K562 (cell line): ENCODE data around the gene PIK3CB. TPM values are rescaled to one million over a fixed set of nuclear protein-coding genes. Genes with fewer than 3 reads are reported as not detected.
A peak's percentile ranks its signal among the peaks of the same experiment; 100 is the strongest.

Experiments used
- BCL6 ChIP-seq: fragments of 250-450 bp; sonication (Bioruptor Pico); IDR thresholded peaks from 2 replicates; pipeline ENCODE4 v1.4.0; 2020
- DPF2 ChIP-seq: fragments of 450-650 bp; IDR thresholded peaks from 2 replicates; pipeline ENCODE4 v1.6.1; 2016
- EHMT2 ChIP-seq: fragments of 450-650 bp; IDR thresholded peaks from 2 replicates; pipeline ENCODE4 v1.6.1; 2018; ENCODE audit warnings: antibody characterized with exemption
- KAT2B ChIP-seq: IDR thresholded peaks from one replicate; pipeline ENCODE4 v1.6.1; 2012; ENCODE audit warnings: low read depth, mild to moderate bottlenecking, control low read depth, inconsistent platforms, low read length, moderate library complexity
- KLF16 ChIP-seq: IDR thresholded peaks from 2 replicates; pipeline ENCODE4 v1.6.1; 2016; ENCODE audit warnings: antibody characterized with exemption
- MCM5 ChIP-seq: fragments of 450-650 bp; IDR thresholded peaks from 2 replicates; pipeline ENCODE4 v1.6.1; 2016; ENCODE audit warnings: low read depth
- RBM14 ChIP-seq: fragments of 200-400 bp; formaldehyde crosslinking; IDR thresholded peaks from 2 replicates; pipeline ENCODE4 v1.6.1; 2018; ENCODE audit warnings: low read depth, mild to moderate bottlenecking, low read length, moderate library complexity, borderline replicate concordance; ENCODE audit not compliant: insufficient read depth
- RFX1 ChIP-seq: fragments of 450-650 bp; IDR thresholded peaks from 2 replicates; pipeline ENCODE4 v1.6.1; 2016; ENCODE audit warnings: mild to moderate bottlenecking, moderate library complexity
- SMARCC2 ChIP-seq: fragments of 450-650 bp; IDR thresholded peaks from 2 replicates; pipeline ENCODE4 v1.6.1; 2017; ENCODE audit warnings: antibody characterized with exemption, moderate library complexity, mild to moderate bottlenecking, low read depth
- SMARCE1 ChIP-seq: fragments of 450-650 bp; IDR thresholded peaks from 2 replicates; pipeline ENCODE4 v1.7.1; 2016; ENCODE audit warnings: mild to moderate bottlenecking
- TAF15 ChIP-seq: fragments of 200-400 bp; formaldehyde crosslinking; IDR thresholded peaks from 2 replicates; pipeline ENCODE4 v1.6.1; 2017; ENCODE audit warnings: mild to moderate bottlenecking, low read depth, low read length, moderate library complexity
- TBL1XR1 ChIP-seq, 2 experiments: IDR thresholded peaks; 2 replicates each; pipeline ENCODE4 v1.6.1; 2012; ENCODE audit warnings: improper control_type of control experiment in 2 of 2, low read length in 2 of 2, mild to moderate bottlenecking in 1 of 2
- polyA plus RNA-seq, 8 experiments: library from polyadenylated mRNA; depleted of rRNA in 4 of 8; stranded (reverse) in 5 of 8; unstranded in 3 of 8; fragments of >200 nt; fragmentation: Nextera tagmentation in 2 of 8; fragmentation: Illumina TruSeq in 1 of 8; extraction: Ambion mirVana in 2 of 8; extraction: Trizol in 1 of 8; gene quantifications; 2 replicates each; pipeline versions ENCODE4 v1.2.1 to v1.2.3, GENCODE V29; 2011 to 2014; ENCODE audit warnings: inconsistent platforms in 1 of 8, missing spikeins in 1 of 8
- total RNA-seq, 7 experiments: library from RNA; depleted of rRNA in 6 of 7; stranded (reverse); fragments of >200 nt in 6 of 7; fragmentation: Illumina TruSeq in 2 of 7; extraction: Trizol in 2 of 7; gene quantifications; 2 replicates each; pipeline versions ENCODE4 v1.2.1 to v1.2.3, GENCODE V29; 2011 to 2021; ENCODE audit warnings: low replicate concordance in 1 of 7
- TF ChIP-seq, protein P1 (sequence below): conservative IDR thresholded peaks from 2 replicates; pipeline ENCODE4 v1.6.1; 2011; ENCODE audit warnings: low read depth, mild to moderate bottlenecking, low read length; ENCODE audit not compliant: control insufficient read depth
- TF ChIP-seq, protein P2 (sequence below): fragments of 200-800 bp; sonication (Bioruptor generic); IDR thresholded peaks from 2 replicates; pipeline ENCODE4 v1.6.1; 2017; ENCODE audit warnings: missing genetic modification characterization, missing compliant biosample characterization
- TF ChIP-seq, protein P3 (sequence below): sonication (generic); formaldehyde crosslinking; IDR thresholded peaks from 2 replicates; pipeline ENCODE4 v1.8.1; 2023; ENCODE audit warnings: mild to moderate bottlenecking, missing genetic modification reagents
- TF ChIP-seq, protein P4 (sequence below): fragments of 450-650 bp; formaldehyde crosslinking; IDR thresholded peaks from 2 replicates; pipeline ENCODE4 v1.4.0; 2020; ENCODE audit warnings: mild to moderate bottlenecking, moderate library complexity
- TF ChIP-seq, protein P5 (sequence below), 2 experiments: fragments of 450-650 bp in 1 of 2; IDR thresholded peaks; 2 replicates each; pipeline ENCODE4 v1.6.1; 2011 to 2017; ENCODE audit warnings: low read depth in 2 of 2, antibody characterized with exemption in 1 of 2, borderline replicate concordance in 1 of 2, low read length in 1 of 2, mild to moderate bottlenecking in 1 of 2, mixed read lengths in 1 of 2; ENCODE audit not compliant: control insufficient read depth in 1 of 2

PIK3CB gene
- total and polyA plus RNA-seq, 9 of the 15 experiments (the other 6 are each of a cell fraction or from before 2014, with no cell fraction given): 15.3 to 62.6 (median 28.3) TPM

DNA sequence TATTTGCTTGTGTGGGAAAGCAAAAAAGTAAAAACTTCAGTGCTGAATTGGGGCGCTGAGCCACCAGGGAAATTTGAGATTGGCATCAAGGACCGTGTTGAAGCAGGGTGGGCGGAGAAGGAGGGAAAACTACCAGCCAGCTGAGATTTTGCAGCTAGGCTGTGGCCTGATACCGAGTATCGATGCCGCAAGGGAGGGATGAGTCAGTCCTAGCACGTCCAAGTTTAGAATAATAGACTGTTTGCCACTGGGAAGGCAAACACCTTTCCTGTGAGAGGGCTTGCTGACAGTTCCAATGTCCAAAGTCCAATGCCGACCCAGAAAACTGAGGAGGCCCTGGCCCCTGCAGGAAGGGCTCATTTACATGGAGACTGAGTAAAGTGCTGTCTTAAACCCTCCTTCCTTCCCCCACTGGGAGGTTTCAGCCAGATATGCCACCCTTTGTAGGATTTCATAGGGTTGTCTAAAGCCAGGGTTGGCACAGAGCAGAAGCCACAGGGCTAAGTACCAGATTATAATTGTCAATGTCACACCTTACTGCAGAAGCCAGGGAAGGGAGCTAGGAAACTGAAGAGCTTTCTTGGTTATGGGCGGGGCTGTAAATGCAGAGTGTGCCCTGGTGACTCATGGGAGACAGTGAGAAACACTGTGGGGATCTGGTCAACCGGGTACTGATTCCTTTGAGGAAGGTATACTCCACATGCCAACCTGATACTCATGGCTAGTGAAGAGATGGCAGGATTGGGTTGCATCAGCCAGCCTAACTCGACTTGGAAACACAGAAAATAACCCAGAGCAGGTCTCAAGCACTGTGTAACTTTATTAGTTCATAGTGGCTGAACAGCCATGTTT lies 28.4 kb upstream of the PIK3CB start (continued):
- TF ChIP-seq, protein P1, sequence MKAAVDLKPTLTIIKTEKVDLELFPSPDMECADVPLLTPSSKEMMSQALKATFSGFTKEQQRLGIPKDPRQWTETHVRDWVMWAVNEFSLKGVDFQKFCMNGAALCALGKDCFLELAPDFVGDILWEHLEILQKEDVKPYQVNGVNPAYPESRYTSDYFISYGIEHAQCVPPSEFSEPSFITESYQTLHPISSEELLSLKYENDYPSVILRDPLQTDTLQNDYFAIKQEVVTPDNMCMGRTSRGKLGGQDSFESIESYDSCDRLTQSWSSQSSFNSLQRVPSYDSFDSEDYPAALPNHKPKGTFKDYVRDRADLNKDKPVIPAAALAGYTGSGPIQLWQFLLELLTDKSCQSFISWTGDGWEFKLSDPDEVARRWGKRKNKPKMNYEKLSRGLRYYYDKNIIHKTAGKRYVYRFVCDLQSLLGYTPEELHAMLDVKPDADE: 0 out of 2 replicates have a peak, but pooled peaks have one; percentile 35
- no peak for TF ChIP-seq MCM5
- TF ChIP-seq KAT2B: no peak
- TF ChIP-seq, protein P2, sequence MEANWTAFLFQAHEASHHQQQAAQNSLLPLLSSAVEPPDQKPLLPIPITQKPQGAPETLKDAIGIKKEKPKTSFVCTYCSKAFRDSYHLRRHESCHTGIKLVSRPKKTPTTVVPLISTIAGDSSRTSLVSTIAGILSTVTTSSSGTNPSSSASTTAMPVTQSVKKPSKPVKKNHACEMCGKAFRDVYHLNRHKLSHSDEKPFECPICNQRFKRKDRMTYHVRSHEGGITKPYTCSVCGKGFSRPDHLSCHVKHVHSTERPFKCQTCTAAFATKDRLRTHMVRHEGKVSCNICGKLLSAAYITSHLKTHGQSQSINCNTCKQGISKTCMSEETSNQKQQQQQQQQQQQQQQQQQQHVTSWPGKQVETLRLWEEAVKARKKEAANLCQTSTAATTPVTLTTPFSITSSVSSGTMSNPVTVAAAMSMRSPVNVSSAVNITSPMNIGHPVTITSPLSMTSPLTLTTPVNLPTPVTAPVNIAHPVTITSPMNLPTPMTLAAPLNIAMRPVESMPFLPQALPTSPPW: peak; percentile 37; the same call in 1 of the 2 replicates
- TF ChIP-seq KLF16: peak; percentile 66; the same call in 1 of the 2 replicates
- peak; percentile 82 for TF ChIP-seq DPF2
- TF ChIP-seq, protein P3, sequence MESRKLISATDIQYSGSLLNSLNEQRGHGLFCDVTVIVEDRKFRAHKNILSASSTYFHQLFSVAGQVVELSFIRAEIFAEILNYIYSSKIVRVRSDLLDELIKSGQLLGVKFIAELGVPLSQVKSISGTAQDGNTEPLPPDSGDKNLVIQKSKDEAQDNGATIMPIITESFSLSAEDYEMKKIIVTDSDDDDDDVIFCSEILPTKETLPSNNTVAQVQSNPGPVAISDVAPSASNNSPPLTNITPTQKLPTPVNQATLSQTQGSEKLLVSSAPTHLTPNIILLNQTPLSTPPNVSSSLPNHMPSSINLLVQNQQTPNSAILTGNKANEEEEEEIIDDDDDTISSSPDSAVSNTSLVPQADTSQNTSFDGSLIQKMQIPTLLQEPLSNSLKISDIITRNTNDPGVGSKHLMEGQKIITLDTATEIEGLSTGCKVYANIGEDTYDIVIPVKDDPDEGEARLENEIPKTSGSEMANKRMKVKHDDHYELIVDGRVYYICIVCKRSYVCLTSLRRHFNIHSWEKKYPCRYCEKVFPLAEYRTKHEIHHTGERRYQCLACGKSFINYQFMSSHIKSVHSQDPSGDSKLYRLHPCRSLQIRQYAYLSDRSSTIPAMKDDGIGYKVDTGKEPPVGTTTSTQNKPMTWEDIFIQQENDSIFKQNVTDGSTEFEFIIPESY (CRISPR knock-in tag): no peak
- 0 out of 2 replicates have a peak, but pooled peaks have one; percentile 52 for TF ChIP-seq BCL6 (CRISPR knock-in tag)
- TF ChIP-seq RBM14: no peak
- TF ChIP-seq EHMT2: peak; percentile 51; the same call in 1 of the 2 replicates
- no peak for TF ChIP-seq TAF15
- TF ChIP-seq, protein P4, sequence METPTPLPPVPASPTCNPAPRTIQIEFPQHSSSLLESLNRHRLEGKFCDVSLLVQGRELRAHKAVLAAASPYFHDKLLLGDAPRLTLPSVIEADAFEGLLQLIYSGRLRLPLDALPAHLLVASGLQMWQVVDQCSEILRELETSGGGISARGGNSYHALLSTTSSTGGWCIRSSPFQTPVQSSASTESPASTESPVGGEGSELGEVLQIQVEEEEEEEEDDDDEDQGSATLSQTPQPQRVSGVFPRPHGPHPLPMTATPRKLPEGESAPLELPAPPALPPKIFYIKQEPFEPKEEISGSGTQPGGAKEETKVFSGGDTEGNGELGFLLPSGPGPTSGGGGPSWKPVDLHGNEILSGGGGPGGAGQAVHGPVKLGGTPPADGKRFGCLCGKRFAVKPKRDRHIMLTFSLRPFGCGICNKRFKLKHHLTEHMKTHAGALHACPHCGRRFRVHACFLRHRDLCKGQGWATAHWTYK (CRISPR knock-in tag): 0 out of 2 replicates have a peak, but pooled peaks have one; percentile 70
- peak; percentile 29; the same call in 1 of the 2 replicates for TF ChIP-seq SMARCC2
- TF ChIP-seq SMARCE1: peak; percentile 86; the same call in 1 of the 2 replicates
- peak in 1 of 2 experiments; percentile 54; a peak in 1 of 4 replicates for TF ChIP-seq TBL1XR1 (IDR thresholded peaks at IDR 0.05; ENCODE audit: low read length in 2 of 2)
- TF ChIP-seq, protein P5, sequence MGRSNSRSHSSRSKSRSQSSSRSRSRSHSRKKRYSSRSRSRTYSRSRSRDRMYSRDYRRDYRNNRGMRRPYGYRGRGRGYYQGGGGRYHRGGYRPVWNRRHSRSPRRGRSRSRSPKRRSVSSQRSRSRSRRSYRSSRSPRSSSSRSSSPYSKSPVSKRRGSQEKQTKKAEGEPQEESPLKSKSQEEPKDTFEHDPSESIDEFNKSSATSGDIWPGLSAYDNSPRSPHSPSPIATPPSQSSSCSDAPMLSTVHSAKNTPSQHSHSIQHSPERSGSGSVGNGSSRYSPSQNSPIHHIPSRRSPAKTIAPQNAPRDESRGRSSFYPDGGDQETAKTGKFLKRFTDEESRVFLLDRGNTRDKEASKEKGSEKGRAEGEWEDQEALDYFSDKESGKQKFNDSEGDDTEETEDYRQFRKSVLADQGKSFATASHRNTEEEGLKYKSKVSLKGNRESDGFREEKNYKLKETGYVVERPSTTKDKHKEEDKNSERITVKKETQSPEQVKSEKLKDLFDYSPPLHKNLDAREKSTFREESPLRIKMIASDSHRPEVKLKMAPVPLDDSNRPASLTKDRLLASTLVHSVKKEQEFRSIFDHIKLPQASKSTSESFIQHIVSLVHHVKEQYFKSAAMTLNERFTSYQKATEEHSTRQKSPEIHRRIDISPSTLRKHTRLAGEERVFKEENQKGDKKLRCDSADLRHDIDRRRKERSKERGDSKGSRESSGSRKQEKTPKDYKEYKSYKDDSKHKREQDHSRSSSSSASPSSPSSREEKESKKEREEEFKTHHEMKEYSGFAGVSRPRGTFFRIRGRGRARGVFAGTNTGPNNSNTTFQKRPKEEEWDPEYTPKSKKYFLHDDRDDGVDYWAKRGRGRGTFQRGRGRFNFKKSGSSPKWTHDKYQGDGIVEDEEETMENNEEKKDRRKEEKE (IDR thresholded peaks at IDR 0.05; ENCODE audit: borderline replicate concordance in 1 of 2, control insufficient read depth in 1 of 2, low read depth in 2 of 2, low read length in 1 of 2): no peak; a peak in 1 of 4 replicates
- TF ChIP-seq RFX1: no peak
